Measurements from ENCODE around the gene WTAP. TPM values are rescaled to one million over a fixed set of nuclear protein-coding genes. Genes with fewer than 3 reads are reported as not detected.
"Not testable (repeated sequence)": the region's sequence is repeated elsewhere in the genome, so short reads cannot be mapped to it uniquely, and the experiment has no call there.

Gene WTAP
- total RNA-seq, 3 donors from 2014 or later: 81.1 to 85.8 (median 84.4) TPM

- intact Hi-C loops (cut with DNase I, micrococcal nuclease): no loop called here
- TF ChIP-seq CTCF (IDR thresholded peaks at IDR 0.05): no peak
- Histone ChIP-seq H3K4me3 (no peak overlapping the region), H3K4me1 (ENCODE audit: low read depth) (peaks cover 12% of the 10 kb centered on the region), H3K9me3 (no peaks in the 10 kb centered on the region), H3K36me3 (ENCODE audit: low read depth) (no peaks in the 10 kb centered on the region)
- no peak for ATAC-seq
- no peak for DNase-seq
Measured at GRCh38 chr6:159687341-159687740, 40.0 kb upstream of the WTAP start.

- no peaks in the 10 kb centered on the region for H3K36me3 ChIP-seq (ENCODE audit: low read depth)
- intact Hi-C loops (cut with DNase I, micrococcal nuclease): no loop called here
- no peak for ATAC-seq
Measured at GRCh38 chr6:159688266-159688905, 38.9 kb upstream of the WTAP start.

GRCh38 chr6:159689001-159689400, 38.3 kb upstream of the WTAP start:
- no peak for TF ChIP-seq CTCF (IDR thresholded peaks at IDR 0.05)
- Histone ChIP-seq H3K9me3 (no peaks in the 10 kb centered on the region), H3K4me3 (no peak overlapping the region), H3K36me3 (ENCODE audit: low read depth) (no peaks in the 10 kb centered on the region), H3K4me1 (ENCODE audit: low read depth) (peaks cover 14% of the 10 kb centered on the region)
- DNase-seq: peak in 1 of 3 donors; percentile 60
- ATAC-seq: no peak
- intact Hi-C loops (cut with DNase I, micrococcal nuclease): no loop called here

More at GRCh38 chr6:159688266-159688905, 38.9 kb upstream of the WTAP start:
- Histone ChIP-seq H3K4me1 (ENCODE audit: low read depth) (peaks cover 12% of the 10 kb centered on the region), H3K9me3 (no peaks in the 10 kb centered on the region), H3K4me3 (no peak overlapping the region)
- no peak for DNase-seq
- no peak for TF ChIP-seq CTCF (IDR thresholded peaks at IDR 0.05)

GRCh38 chr6:159690135-159690534, 37.2 kb upstream of the WTAP start:
- ATAC-seq; H3K4me3 ChIP-seq; H3K9me3 ChIP-seq; H3K36me3 ChIP-seq (ENCODE audit: low read depth); DNase-seq: not testable (repeated sequence)
- intact Hi-C loops (cut with DNase I, micrococcal nuclease): loop anchor here (5.0 kb wide), 2 partner anchors 37 to 97 kb away; partner anchors contain the start of genes WTAP (in 2 of the 2) and TCP1 (in 1 of the 2)
- peaks cover 20% of the 10 kb centered on the region for H3K4me1 ChIP-seq (ENCODE audit: low read depth)

GRCh38 chr6:159691133-159691962, 36.0 kb upstream of the WTAP start:
- no peak overlapping the region for H3K4me3 ChIP-seq
- intact Hi-C loops (cut with DNase I, micrococcal nuclease): loop anchor here (5.0 kb wide), 2 partner anchors 36 to 96 kb away; partner anchors contain the start of genes WTAP (in 2 of the 2) and TCP1 (in 1 of the 2)
- ATAC-seq: peak; percentile 27
- no peaks in the 10 kb centered on the region for H3K9me3 ChIP-seq
- H3K36me3 ChIP-seq (ENCODE audit: low read depth): no peaks in the 10 kb centered on the region
- peaks cover 20% of the 10 kb centered on the region for H3K4me1 ChIP-seq (ENCODE audit: low read depth)
- peak; percentile 48 for TF ChIP-seq CTCF (IDR thresholded peaks at IDR 0.05)
- peak in 1 of 3 donors; percentile 78 for DNase-seq

GRCh38 chr6:159691963-159692287, 35.4 kb upstream of the WTAP start:
- TF ChIP-seq CTCF (IDR thresholded peaks at IDR 0.05): no peak
- Histone ChIP-seq H3K9me3 (no peaks in the 10 kb centered on the region), H3K36me3 (ENCODE audit: low read depth) (no peaks in the 10 kb centered on the region), H3K4me3 (peak overlapping the region; percentile 73), H3K4me1 (ENCODE audit: low read depth) (peaks cover 20% of the 10 kb centered on the region)
- intact Hi-C loops (cut with DNase I, micrococcal nuclease): loop anchor here (5.0 kb wide), 2 partner anchors 35 to 95 kb away; partner anchors contain the start of genes WTAP (in 2 of the 2) and TCP1 (in 1 of the 2)
- DNase-seq (peak in 1 of 3 donors; percentile 60), ATAC-seq (no peak)
